SK-MEL-5 (cell line): Measurements from ENCODE around the gene ACADM. TPM values are rescaled to one million over a fixed set of nuclear protein-coding genes. Genes with fewer than 3 reads are reported as not detected.
"Not testable (repeated sequence)": the region's sequence is repeated elsewhere in the genome, so short reads cannot be mapped to it uniquely, and the experiment has no call there.

Experiments used
- DNase-seq: peaks from one replicate; pipeline ENCODE4 v3.0.0-alpha.2; 2016; ENCODE audit warnings: low read depth, low spot score
- in situ Hi-C: cut with HindIII; loops from 2 replicates; pipeline ENCODE4 v1.10.0; 2016; ENCODE audit warnings: low sequenced_read_pairs, high pct_unique_total_duplicates, low pct_unique_long_range_greater_than_20kb
- total RNA-seq: library from RNA; depleted of rRNA; stranded (reverse); fragments of >200 nt; shearing (Covaris generic); gene quantifications from 2 replicates; pipeline ENCODE4 v1.2.3, GENCODE V29; 2014

ACADM gene
- total RNA-seq, 1 experiment from 2014 or later: 74.9 TPM

DNA sequence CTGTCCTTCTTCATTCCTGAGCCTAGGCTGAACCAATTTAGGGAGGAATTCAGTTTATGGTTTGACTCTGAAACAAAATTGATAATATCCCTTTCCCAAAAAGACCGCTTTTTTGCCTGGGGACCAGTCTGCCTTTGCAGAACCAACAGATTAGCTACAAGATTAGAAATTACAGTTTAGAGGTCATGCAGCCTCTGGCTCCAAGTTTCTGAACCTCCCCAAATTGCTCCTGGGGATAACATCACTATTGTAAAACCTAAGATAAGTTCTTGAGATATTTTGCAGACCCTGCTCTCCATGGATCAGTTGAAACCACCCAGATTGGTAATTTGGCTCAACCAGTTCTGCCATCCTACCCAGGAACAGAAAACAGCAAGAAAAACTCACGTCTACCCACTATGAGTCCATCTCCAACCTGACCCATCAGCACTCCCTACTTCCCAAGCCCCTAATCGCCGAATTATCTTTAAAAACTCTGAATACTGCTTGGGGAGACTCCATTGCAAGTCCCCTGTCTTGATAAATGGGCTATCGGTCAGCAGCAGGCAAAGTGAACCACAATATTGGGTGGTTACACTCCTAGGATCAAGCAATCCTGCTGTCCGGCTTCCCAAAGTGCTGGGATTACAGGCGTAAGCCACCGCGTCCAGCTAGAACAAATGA lies 60.9 kb downstream of the ACADM start:
- no peak for DNase-seq
- in situ Hi-C loops: no loop called here

DNA sequence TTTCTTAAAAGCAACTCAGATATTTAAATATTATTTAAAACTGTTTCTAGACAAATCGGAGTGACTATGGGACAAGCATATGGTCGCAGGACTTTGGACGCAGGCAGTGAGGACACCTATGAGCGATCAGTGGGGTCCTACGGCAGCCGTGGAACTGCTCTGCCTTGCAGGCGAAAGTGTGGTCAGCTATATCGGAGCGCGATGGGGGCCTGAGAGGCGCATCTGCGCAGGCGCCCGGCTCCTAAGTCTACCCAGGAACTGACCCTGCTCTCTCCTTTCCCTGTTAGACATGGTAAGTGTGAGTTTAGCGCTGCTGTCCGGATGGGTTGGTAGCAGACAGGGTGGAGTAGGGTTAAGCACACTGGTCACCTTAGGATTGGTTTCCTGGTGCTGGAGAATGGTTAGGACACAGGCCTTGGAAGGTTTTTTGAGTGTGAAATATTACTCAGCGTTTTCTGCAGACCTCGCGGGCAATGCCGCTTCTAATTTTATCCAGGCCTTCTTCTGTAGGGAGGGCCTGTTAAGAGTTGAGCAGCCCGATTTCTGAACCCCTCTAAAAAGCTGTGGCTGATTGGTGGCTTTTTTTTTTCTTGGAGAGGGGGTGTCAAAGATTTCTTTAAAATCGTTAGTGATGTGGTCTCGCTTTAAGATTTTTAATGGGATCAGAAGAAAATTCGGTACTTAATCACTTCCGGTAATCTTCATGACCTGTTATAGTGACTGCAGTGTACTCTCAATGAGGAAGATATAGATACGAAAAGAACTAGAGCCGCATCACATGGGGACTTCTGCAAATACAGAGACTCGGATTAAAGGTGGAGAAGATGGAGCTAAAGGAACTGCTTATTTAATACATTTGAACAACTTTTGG lies 61.7 kb downstream of the ACADM start, which contains the start of gene RABGGTB:
Gene RABGGTB, plus strand, starts transcription at position 274 of the 871 bp plus-strand sequence. Its CDS starts 16 bp downstream, at position 290.
- DNase-seq: peak; percentile 95
- in situ Hi-C loops: no loop called here

DNA sequence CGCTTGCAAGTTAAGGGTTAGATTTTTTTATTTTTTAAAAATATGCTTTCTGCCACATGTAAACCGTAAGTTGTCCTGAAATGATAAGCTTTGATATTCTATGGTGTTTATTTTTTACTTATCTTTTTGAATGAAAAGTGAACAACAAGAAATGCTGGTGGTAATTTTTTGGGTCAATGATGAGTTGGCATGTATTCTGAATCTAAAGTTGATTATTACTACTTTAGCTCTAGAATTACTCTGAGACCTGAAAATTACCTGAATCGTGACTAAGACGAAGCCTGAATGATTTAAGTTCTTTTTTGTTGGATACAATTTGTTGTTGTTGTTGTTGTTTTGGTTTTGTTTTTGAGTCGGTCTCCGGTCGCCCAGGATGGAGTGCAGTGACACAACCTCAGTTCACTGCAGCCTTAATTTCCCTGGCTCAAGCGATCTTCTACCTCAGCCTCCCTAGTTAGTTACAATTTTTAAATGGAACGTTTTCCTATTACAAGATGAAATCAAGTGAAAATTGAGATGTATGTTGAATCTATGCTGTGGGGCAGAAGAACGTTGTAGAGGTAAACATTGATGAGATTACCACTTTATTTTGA lies 62.5 kb downstream of the ACADM start:
- DNase-seq: no peak
- in situ Hi-C loops: no loop called here

DNA sequence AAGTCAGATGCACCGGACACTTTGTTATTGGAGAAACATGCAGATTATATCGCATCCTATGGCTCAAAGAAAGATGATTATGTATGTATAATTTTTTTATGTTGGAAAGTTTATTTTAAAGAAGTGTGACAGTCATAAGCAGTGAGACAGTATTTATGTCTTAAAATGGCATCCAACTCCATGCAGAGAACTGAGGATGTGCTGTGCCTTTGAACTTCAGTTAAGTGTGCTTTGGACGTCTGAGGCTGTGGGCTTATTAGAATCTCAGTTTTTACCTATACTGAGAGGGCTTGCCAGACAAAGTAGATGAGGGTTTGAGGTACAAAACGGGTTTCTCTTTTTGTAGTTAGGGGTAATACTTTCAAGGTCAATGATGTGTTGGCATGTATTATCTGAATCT lies 63.0 kb downstream of the ACADM start:
- DNase-seq: no peak
- in situ Hi-C loops: no loop called here

DNA sequence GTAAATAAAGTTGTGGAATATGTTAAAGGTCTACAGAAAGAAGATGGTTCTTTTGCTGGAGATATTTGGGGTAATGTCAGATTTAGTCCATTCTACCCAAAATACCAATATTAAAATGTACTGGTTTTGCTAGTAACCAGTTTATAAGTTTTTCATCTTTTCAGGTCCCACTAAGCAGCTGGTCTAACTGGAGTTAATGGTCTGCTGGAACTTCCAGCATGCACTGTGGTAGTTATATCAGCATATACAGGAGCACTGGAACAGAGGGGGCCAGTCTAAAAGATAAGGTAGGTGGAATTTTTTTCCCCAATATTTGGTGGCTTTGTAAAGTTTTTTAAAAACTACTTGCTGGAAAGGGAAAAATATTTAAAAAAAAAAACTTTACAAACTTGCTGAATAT lies 65.5 kb downstream of the ACADM start:
- DNase-seq: no peak
- in situ Hi-C loops: no loop called here

DNA sequence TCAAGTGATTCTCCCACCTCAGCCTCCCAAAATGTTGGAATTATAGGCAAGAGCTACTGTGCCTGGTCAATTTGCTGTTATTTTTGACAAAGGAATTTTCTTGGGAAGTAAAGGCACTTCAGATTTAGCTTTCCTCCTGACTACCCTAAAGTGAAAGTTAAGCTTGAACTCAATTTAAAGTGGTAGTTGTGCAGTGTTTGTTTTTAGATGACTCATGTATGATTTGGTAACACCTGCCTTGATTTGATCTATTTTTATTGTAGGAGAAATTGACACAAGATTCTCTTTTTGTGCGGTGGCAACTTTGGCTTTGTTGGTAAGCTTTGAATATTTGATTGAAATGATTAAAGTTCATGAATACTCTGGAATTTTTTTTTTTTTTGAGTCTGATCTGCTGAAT lies 66.5 kb downstream of the ACADM start:
- in situ Hi-C loops: no loop called here
- DNase-seq: no peak

DNA sequence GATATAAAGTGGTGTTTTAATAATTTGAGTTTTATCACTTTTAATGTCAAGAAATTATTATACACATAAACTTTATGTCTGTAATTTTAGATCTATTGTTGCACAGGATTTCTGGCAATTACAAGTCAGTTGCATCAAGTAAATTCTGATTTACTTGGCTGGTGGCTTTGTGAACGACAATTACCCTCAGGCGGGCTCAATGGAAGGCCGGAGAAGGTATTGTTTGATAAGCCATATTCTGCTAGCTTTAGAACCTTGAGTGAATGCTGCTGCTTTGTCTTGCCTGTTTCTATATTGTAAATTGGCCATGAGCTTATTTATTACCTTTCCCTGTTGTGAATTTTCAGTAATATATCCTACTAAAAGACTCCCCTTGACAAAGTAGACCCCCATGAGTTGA lies 67.6 kb downstream of the ACADM start:
- no peak for DNase-seq
- in situ Hi-C loops: no loop called here

DNA sequence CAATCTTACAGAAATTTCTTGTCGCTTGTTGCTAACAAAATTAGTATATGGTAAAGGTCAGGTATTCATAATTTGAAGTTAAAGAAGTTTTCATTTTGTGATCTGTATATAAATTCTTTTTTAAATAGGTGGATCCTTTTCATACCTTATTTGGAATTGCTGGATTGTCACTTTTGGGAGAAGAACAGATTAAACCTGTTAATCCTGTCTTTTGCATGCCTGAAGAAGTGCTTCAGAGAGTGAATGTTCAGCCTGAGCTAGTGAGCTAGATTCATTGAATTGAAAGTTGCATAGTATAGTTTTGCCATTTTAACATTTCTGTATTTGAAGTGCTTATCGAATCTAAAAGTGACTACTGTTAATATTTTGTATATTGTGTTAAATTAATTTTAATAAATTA lies 69.9 kb downstream of the ACADM start:
- no peak for DNase-seq
- in situ Hi-C loops: no loop called here

DNA sequence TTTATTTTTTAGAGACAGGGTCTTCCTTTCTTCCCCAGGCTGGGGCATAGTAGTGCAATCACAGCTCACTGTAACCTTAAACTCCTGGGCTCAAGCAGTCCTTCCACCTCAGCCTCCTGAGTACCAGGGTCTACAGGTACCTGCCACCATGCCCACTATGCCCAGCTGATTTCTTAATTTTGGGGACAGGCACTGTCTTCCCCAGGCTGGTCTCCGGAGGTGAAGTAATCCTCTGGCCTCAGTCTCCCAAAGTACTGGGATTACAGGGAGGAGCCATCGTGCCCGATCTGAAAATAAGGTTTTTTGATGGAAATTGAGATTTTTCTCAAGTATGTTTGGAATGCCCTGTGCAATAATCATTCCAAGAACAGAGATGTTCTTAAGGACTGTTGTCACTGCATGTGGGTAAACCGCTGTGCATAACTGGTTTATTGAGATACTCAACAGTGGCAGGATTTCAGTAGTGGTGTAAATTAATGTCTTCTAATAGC lies 71.2 kb downstream of the ACADM start:
- in situ Hi-C loops: no loop called here
- peak; percentile 8 for DNase-seq

DNA sequence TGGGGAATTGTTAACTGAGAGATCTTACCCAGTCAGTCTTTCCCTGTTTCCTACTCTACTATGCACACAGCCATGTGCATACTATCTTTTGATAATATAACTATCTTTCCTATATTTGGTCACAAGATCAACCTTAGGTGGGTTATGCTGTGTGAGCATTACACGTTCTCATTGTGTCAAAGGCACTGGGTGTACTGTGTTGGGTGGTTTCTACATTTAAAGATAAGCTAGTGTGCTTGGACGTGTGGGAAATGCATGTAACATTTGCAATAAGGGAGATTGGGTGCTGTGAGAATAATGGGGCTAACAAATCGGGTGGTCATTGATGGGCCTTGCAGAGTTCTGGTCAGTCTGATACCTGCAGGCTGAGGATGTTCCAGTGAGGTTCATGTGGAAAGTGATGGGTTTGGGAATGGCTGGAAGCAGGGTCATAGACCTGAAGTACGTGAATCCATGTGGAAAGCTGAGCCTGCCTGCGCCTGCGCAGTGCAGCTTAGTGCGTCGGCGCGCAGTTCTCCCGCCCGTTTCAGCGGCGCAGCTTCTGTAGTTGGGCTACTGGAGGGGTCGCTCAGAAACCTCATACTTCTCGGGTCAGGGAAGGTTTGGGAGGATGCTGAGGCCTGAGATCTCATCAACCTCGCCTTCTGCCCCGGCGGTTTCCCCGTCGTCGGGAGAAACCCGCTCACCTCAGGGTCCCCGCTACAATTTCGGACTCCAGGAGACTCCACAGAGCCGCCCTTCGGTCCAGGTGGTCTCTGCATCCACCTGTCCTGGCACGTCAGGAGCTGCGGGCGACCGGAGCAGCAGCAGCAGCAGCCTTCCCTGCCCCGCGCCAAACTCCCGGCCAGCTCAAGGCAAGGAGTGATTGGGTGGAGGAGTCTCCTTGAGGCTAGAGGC lies 72.1 kb downstream of the ACADM start, which contains the start of gene MSH4:
Gene MSH4, plus strand, starts transcription at position 507 of the 897 bp plus-strand sequence. Its CDS starts 104 bp downstream, at position 611.
- in situ Hi-C loops: no loop called here
- peak; percentile 41 for DNase-seq

DNA sequence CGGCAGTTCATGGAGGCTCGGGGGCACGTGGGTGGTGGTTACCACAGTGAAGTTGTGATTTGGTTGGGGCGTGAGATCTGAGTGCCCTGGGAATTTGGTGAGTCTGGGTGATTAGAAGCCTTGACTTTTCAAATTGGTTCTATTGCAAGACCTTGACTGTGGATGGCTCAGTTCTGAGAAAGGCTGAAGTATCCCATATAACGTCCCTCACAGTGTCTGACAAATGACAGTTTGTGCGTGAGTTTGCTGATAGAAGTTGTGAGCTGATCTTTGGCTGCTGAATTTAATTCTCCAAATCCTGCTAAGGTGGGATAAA lies 72.7 kb downstream of the ACADM start:
- DNase-seq: no peak
- in situ Hi-C loops: no loop called here

DNA sequence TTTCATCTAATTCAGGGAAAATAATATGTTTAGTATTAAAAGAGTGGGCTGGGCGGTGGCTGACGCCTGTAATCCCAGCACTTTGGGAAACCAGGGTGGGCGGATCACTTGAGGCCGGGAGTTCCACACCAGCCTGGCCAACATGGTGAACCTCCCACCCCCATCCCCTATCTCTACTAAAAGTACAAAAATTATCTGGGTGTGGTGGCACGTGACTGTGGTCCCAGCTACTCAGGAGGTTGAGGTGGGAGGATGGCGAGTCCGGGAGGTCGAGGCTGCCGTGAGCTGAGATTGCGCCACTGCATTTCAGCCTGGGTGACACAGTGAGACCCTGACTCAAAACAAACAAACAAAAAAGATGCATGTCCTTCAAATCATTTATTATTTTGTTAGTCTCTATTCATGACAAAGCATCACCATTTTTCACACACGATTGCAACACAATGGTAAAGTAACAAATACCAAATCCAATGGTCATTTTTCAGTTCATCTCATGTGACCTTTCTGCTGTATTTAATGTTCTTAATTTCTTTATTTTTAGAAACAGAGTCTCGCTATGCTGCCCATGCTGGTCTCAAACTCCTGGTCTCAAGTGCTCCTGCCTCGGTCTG lies 73.2 kb downstream of the ACADM start:
- in situ Hi-C loops: no loop called here
- no peak for DNase-seq

DNA sequence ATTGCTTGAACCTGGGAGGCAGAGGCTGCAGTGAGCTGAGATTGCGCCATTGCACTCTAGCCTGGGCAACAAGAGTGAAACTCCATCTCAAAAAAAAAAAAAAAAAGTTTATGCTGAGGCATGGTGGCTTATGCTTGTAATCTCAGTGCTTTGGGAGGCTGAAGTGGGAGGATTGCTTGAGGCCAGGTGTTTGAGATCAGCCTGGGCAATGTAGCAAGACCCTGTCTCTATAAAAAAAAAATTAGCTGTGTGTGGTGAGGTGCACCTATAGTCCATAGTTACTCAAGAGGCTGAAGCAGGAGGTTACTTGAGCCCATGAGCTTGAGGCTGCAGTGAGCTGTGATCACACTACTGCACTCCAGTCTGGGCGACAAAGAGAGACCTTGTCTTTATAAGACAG lies 77.0 kb downstream of the ACADM start:
- DNase-seq, in situ Hi-C loops: not testable (repeated sequence)

DNA sequence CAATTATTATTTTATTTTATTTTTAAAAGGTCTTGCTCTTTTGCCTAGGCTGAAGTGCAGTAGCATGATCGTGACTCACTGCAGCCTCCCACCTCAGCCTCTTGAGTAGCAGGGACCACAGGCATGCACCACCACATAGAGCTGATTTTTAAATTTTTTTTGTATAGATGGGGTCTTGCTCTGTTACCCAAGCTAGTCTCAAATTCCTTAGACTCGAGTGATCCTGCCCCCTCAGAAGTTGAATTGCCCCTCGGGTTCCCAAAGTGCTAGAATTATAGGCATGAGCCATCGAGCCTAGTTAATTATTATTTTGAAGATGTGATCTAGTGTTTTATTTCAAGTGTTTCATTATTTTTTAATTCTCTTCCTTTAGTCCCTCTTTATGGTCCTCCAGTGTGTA lies 84.4 kb downstream of the ACADM start:
- in situ Hi-C loops: no loop called here
- no peak for DNase-seq

DNA sequence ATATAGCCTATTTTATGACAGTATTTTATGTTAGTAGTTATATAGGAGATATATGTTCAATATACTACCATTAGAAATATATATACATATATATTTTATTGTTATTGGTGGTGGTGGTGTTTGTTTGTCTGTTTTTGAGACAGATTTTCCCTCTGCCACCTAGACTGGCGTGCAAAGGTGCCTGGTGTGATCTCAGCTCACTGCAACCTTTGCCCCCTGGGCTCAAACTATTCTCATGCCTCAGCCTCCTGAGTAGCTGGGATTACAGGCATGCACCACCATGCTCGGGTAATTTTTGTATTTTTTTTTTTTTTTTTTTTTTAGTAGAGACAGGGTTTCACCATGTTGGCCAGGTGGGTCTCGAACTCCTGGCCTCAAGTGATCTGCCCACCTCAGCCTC lies 85.6 kb downstream of the ACADM start:
- in situ Hi-C loops, DNase-seq: not testable (repeated sequence)

DNA sequence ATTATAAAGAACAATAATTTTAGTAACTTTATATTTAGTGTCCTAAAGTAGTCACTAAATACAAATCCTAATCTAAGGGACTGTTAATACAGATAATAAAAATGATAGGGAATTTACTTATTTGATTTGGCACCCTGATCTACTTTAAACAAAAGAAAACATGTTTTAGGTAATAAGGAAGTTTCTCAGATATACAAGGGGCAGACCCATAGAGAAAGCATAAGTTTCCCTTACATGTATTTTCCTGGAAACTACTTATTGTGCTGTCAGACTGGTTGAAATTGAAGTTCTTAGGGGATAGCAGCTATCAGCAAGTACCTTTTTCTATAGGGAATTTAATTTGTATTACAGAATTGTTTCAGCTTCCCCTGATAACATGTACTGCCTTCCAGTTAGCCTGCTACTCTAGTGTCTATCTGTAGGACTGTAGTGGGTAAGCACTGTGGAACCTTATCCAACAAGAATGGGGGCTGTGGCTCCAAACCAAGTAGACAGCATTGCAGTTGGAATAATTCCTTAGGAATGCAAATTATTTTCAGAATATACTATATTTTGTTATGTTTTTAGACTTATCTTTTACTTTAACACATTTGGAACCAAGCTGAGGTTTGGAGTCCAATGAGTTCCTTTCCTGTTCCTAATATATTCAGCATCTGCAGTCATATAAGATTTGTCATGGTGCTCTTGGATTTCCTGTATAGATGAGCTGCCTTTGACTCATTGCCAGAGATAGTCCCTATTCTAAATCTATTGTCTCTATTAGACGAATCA lies 86.9 kb downstream of the ACADM start:
- DNase-seq: no peak
- in situ Hi-C loops: no loop called here
